ENCODE measurements around the gene GALNT14.

DNA sequence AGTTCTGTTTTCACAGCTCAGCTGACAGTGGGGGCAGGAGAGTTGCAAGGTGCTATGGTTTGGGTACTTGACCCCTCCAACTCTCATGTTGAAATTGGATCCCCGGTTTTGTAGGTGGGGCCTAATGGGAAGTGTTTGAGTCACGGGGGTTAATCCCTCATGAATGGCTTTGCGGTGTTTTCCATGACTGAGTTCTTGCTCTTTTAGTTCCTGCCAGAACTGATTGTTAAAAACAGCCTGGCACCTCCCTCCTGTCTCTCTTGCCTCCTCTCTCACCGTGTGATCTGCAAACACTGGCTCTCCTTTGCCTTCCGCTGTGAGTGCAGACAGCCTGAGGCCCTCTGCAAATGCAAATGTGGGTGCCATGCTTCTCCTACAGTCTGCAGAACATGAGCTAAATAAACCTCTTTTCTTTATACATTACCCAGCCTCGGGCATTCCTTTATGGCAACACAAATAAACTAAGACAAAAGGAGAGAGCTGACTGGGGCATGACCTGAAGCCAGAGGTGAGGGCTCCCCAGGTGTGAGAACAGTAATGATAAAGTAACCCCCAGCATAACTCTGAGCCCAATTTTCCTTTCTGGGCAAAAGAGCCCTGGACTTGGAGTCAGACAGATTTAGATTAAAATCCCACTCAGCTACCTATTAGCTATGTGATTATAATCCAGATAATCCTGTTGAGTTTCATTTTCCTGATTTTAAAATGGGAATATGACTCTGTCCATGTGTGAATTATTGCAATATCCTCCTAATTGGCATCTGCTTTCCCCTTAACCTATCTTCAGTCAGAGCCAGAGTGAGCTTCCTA is 266.1 kb downstream of the GALNT14 start:
- TF ChIP-seq POLR2AphosphoS5 (IDR thresholded peaks at IDR 0.05) = no peak
- TF ChIP-seq, protein P1, sequence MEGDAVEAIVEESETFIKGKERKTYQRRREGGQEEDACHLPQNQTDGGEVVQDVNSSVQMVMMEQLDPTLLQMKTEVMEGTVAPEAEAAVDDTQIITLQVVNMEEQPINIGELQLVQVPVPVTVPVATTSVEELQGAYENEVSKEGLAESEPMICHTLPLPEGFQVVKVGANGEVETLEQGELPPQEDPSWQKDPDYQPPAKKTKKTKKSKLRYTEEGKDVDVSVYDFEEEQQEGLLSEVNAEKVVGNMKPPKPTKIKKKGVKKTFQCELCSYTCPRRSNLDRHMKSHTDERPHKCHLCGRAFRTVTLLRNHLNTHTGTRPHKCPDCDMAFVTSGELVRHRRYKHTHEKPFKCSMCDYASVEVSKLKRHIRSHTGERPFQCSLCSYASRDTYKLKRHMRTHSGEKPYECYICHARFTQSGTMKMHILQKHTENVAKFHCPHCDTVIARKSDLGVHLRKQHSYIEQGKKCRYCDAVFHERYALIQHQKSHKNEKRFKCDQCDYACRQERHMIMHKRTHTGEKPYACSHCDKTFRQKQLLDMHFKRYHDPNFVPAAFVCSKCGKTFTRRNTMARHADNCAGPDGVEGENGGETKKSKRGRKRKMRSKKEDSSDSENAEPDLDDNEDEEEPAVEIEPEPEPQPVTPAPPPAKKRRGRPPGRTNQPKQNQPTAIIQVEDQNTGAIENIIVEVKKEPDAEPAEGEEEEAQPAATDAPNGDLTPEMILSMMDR (IDR thresholded peaks at IDR 0.05) = no peak
- no peak for TF ChIP-seq POLR2A (IDR thresholded peaks at IDR 0.05)
- no peak for TF ChIP-seq EP300 (IDR thresholded peaks at IDR 0.05)

Measured in suprapubic skin (tissue), 4 donors.